NCI-H1092 (cell line): ENCODE data around the gene PRR14L.

Experiments used
- DNase-seq: peaks from one replicate; lab custom pipeline; 2025; lab: John Stamatoyannopoulos, UW

The PRR14L gene

DNA sequence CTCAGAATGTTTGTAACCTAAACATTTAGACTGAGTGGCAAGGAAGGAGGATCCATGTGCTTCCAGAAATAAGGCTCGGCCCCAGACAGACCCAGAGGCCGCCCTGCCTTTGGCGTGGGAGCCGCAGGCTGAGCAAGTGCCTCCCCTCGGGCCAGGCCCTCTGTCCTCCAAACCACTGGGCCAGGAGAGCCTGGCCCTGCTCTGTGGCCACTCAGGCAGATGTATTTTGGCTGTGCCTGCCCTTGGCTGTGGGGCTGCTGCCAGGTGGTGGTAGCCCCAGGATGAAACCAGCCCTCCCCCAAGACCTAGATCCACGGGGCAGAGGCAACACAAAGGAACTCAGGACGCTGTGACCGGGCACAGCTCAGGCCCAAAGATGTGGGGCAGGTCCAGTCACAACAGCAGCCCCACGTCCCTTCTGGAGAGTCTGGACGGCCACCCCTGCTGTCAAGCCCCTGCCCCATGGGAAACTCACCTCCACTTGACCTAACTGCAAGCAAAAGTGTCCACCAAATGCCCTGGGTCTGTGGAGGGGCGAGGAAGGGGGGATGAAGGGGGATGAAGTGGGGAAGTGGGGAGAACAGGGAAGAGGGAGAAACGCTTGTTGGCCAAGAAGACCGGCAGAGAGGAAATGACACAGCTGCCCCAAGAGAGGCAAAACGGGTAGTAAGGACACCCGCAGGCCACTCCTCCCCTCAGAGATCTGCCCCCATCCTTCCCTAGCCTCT, 111.9 kb downstream of the PRR14L start:
- DNase-seq = no peak

DNA sequence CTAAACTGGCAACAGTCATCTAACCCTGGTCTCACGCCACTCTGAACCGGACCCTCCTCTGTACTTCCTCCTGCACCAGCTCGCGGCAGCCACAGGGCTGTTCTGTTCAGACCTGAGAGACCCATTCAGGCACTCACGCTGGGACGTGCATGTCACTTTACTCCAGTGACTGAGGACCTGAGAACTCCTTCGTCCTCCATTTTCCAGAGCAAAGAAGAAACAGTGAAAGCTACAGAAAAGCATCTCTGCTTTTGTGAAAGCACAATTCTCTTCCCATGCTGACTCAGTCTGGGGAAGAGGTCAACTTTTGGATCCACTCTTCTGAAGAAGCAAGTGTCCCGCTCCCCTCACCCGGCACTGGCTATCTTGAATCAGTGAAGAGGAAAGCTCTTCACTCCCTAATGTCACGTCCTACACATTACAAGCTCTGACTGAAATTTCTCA, 112.5 kb downstream of the PRR14L start:
- DNase-seq = no peak

DNA sequence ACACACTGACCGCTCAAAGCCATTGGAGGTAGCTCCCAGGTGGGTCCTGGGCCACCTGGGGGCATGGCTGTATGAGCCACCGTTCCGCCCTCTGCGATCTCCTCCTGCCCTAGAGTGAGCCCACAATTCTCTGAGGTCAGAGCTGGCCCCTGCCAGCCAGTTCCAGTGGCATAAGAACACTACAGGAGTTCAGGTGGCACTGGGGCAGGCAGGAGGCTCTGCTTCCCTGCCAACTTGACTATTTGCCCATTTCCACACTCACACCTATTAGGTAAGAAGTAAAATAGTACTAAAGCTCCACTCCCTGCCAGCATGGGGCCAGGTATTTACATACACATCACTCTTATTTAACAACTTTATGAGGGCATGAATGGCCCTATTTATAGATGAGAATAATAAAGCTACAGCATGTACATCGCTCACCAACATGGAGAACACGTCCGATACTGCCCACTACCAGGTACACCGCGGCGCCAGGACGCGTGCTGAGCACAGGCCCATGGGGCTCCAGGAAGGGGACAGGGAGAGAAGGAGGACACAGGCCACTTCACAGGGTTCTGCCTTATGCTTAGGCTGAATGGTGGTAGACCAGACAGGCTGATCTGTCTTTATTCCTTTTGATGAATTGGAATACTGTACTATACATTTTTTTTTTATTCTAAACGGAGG, 114.2 kb downstream of the PRR14L start:
- DNase-seq = no peak

DNA sequence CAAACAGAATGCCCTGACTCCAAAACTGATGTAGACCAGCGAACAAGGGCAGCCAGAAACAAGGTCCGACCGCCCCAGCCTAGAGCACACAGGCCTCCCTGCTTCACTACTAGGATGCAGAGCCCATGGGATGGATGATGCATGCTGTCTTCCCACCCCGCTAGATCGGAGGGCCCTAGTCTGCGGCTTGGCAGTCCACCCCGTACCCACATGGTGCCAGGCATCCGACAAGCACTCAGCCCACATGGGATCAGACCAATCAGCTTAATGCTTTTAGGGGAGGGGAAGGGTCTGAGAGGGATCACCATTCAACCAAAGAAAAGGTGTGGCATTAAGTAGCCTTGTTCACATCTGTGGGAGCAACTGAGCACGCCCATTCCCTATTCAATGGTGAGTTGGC, 118.5 kb downstream of the PRR14L start:
- DNase-seq = no peak
